WTC11 (cell line): ENCODE measurements around the gene IGSF9B.

Experiments used
- CTCF ChIP-seq: fragments of 200-600 bp; IDR thresholded peaks from 2 replicates; pipeline ENCODE4 v1.8.0; 2022; ENCODE audit warnings: antibody characterized with exemption
- HMGXB4 ChIP-seq: sonication (generic); formaldehyde crosslinking; IDR thresholded peaks from 2 replicates; pipeline ENCODE4 v1.8.1; 2023; ENCODE audit warnings: mild to moderate bottlenecking, moderate library complexity, missing genetic modification reagents
- JUN ChIP-seq: sonication (generic); formaldehyde crosslinking; IDR thresholded peaks from 2 replicates; pipeline ENCODE4 v1.8.0; 2023; ENCODE audit warnings: mild to moderate bottlenecking, missing genetic modification reagents
- TF ChIP-seq, protein P1 (sequence below): sonication (generic); formaldehyde crosslinking; IDR thresholded peaks from 2 replicates; pipeline ENCODE4 v1.8.1; 2023; ENCODE audit warnings: mild to moderate bottlenecking, missing genetic modification reagents, borderline replicate concordance

- TF ChIP-seq, protein P1, sequence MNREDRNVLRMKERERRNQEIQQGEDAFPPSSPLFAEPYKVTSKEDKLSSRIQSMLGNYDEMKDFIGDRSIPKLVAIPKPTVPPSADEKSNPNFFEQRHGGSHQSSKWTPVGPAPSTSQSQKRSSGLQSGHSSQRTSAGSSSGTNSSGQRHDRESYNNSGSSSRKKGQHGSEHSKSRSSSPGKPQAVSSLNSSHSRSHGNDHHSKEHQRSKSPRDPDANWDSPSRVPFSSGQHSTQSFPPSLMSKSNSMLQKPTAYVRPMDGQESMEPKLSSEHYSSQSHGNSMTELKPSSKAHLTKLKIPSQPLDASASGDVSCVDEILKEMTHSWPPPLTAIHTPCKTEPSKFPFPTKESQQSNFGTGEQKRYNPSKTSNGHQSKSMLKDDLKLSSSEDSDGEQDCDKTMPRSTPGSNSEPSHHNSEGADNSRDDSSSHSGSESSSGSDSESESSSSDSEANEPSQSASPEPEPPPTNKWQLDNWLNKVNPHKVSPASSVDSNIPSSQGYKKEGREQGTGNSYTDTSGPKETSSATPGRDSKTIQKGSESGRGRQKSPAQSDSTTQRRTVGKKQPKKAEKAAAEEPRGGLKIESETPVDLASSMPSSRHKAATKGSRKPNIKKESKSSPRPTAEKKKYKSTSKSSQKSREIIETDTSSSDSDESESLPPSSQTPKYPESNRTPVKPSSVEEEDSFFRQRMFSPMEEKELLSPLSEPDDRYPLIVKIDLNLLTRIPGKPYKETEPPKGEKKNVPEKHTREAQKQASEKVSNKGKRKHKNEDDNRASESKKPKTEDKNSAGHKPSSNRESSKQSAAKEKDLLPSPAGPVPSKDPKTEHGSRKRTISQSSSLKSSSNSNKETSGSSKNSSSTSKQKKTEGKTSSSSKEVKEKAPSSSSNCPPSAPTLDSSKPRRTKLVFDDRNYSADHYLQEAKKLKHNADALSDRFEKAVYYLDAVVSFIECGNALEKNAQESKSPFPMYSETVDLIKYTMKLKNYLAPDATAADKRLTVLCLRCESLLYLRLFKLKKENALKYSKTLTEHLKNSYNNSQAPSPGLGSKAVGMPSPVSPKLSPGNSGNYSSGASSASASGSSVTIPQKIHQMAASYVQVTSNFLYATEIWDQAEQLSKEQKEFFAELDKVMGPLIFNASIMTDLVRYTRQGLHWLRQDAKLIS, result no peak
- TF ChIP-seq CTCF (no peak), JUN (CRISPR knock-in tag) (no peak), HMGXB4 (no peak)
Measured at GRCh38 chr11:133988686-133989410, 32.1 kb upstream of the IGSF9B start.
